Right hindlimb (tissue), 1 donor: ENCODE measurements around the gene TOB1.

ENCODE experiments used
- DNase-seq: peaks from one replicate; pipeline ENCODE4 v3.0.0-alpha.2; 2018

The TOB1 gene, protein sequence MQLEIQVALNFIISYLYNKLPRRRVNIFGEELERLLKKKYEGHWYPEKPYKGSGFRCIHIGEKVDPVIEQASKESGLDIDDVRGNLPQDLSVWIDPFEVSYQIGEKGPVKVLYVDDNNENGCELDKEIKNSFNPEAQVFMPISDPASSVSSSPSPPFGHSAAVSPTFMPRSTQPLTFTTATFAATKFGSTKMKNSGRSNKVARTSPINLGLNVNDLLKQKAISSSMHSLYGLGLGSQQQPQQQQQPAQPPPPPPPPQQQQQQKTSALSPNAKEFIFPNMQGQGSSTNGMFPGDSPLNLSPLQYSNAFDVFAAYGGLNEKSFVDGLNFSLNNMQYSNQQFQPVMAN

DNA sequence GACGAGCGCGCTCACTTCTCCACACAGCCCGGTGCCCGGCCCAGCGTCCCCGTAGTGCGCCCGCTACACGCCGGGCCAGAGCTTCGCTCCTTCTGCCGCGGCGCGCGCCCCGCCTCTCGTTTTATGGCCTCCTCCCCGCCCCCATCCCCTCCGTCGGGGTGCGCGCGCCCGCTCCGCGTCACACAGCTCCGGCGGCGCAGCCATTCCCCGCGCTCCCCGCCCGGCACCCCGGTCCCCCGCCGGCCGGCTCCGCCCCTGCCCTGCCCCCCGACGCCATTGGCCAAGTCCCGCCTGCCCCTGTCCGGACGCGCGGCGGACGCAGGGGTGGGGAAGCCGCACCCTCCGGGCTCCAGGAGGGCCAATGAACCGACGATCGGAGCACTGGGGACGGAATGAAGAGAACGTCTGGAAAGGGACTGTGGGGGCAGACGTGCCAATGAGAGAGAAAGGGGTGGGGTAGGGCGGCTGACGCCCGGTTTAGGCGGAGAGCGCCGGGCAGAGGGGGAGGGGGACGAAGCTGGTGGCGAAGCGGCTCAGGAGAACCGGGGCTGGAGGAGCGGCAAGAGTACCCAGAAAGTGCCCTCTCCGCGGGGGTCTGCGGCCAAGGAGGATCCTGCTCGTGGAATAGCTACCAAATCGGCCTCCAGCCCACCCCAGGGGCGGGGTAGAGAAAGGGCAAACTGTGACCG, at the start of gene TOB1:
TOB1 (minus strand) TSS at position 94 of the 689 bp plus-strand sequence. CDS start 2,337 bp downstream, outside the sequence.
- DNase-seq: peak; percentile 99

- DNase-seq: no peak
Measured at GRCh38 chr17:50914505-50915063, 48.4 kb upstream of the TOB1 start.

GRCh38 chr17:50913120-50913519, 47.0 kb upstream of the TOB1 start:
- no peak for DNase-seq

GRCh38 chr17:50911890-50912289, 45.7 kb upstream of the TOB1 start:
- no peak for DNase-seq

DNA sequence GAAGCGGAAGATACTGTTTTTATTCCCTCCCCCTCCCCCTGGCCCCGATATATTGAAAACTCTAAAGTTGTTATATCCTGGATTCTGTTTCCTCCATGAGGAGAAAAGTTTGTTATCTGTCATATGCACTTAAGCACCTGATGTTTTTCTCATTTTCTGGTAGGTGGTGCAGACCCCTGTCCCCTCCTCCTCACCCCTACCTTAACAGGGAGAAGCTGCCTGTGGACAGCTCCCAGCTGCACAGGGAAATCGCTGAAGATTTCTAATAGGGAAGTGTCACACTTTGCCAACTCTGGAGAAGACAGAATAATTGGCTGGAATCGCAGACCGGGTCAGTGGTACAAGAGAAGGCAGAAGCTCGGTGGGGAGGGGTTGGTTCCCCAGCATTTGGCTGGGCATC, 45.3 kb upstream of the TOB1 start:
- DNase-seq: no peak

- DNase-seq: no peak
Measured at GRCh38 chr17:50909765-50910605, 43.8 kb upstream of the TOB1 start.

DNA sequence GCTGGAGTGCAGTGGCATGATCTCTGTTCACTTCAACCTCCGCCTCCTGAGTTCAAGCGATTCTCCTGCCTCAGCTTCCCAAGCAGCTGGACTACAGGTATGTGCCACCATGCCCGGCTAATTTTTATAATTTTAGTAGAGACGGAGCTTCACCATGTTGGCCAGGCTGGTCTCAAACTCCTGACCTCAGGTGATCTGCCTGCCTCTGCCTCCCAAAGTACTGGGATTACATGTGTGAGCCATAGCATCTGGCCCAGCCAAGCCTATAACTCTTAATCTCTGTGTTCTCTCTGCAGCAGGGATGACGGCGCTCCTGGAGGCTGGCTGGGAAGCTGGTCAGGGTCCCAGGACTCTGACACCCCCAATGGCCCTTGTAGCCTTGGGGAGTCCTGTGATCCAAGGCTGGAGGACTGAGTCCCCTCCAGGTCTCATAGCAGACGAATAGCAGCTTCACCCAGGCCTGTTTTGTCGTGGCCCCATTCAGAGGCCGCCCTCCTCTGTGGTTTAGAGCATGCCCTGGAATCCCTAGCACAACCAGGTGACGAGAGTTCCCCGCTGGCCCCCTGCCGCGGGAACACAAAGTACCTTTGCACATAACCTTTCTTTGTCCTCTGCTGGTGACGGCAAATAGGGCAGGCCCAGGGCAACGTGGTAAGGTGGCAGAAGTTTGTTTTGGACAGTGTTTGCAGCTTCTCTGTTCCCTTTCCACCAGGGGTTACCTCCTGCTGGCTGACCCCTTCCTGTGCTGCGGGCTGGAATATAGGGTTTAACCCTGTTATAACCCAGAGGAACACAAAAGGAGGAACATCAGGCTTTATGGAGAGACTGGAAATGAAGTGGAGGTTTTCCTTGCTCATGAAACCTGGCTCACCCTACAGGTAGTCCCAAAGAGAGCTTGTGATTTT, 43.0 kb upstream of the TOB1 start:
- no peak for DNase-seq

- DNase-seq: no peak
Measured at GRCh38 chr17:50908140-50908859, 42.1 kb upstream of the TOB1 start.

GRCh38 chr17:50906443-50906842, 40.3 kb upstream of the TOB1 start:
- DNase-seq: no peak

GRCh38 chr17:50905460-50905803, 39.3 kb upstream of the TOB1 start:
- no peak for DNase-seq

- peak; percentile 74 for DNase-seq
Measured at GRCh38 chr17:50904518-50905459, 38.6 kb upstream of the TOB1 start.

DNA sequence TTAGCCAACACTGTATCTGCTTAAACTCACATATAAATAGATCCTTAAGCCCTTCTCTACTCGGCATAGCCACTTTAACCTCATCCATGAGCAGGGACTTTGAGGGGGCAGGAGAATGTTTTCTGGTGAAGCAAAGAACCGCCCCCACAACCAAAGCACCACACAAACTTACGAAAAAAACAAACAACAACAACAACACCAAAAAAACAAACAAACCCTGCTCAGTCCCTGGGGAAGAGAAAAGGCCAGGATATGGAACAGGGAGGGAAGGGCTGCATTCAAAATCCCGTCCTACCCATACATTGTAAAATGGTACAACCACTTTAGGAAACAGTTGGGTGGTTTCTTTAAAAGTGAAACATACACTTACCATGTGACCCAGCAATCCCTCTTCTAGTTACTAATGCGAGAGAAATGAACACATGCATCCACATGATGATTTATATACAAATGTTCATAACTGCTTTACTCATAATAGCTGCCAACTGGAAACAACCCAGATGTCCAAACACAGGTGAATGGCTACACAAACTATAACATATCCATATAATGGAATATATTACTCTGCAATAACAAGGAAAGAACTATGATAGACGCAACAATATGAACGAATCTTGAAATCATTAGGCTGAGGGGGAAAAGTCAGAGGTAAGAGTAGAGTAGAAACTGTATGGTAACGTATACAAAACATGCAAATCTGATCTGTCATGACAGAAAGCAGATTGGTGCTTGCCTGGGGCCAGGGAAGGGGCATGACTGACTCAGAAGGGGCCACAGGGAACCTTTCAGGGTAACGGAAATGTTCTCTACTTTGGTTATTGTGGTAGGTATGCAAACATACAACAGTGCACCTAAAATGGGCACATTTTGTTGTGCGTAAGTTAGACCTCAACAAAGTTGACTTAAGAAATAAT, 37.7 kb upstream of the TOB1 start:
- DNase-seq: no peak

DNA sequence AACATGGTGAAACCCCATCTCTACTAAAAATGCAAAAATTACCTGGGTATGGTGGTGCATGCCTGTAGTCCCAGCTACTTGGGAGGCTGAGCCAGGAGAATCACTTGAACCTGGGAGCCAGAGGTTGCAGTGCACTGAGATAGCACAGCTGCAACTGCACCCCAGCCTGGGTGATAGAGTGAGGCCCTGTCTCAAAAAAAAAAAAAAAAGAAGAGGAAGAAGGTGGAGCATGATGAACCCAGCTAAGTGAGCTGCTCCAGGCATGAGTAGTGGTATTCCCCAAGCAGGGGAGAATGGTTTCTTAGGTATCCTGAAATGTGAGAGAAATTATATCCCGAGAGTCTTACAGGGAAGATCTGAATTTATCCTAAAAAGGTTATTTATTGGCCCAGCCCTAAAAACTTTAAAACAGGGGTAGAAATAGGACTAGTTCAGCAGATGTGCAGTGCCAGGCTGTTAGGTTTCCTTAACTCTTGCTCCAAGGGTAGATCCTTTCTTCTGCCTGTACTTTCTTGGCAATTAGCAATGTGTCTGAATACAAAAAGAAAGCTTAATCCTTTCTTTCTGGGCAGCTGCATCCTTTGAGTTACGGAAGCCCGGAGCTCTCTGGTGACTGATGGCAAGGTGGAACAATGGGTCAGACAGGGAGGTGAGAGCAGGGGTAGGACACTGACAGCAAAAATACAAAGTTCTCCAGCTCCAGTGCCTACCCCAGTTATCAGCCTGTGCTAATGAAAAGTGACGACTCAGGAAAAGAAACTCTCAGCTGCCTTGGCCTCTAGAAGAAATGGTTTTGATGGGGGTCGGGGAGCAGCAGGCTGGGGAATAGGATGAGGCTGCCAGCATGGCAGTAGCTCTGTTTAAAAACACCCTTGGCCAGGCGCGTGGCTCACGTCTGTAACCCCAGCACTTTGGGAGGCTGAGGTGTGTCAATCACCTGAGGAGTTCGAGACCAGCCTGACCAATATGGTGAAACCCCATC, 36.5 kb upstream of the TOB1 start:
- no peak for DNase-seq

DNA sequence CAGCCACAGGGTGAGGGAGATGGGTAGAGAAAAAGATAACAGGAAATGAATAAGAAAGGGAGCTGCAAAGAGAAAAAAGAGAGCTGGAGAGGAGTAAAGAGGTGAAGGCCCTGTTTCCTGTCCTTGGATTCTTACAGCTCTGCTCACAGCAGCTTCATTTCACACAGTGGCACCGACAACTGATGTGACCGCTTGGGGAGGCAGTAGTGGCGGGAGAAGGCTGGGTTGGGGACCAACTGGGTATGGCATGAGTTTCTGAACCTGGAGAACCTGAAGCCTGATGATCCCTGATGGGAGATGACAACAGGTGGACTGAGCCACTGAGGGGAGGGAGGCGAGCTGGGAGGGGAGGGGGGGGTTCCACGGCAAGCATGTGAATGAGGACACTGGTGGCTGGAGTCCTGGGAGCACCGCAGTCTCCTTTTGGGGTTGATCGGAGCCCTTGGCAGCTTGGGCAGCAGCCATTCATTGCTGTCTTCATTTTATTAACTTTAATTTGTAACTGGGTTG, 34.3 kb upstream of the TOB1 start:
- DNase-seq: no peak

DNA sequence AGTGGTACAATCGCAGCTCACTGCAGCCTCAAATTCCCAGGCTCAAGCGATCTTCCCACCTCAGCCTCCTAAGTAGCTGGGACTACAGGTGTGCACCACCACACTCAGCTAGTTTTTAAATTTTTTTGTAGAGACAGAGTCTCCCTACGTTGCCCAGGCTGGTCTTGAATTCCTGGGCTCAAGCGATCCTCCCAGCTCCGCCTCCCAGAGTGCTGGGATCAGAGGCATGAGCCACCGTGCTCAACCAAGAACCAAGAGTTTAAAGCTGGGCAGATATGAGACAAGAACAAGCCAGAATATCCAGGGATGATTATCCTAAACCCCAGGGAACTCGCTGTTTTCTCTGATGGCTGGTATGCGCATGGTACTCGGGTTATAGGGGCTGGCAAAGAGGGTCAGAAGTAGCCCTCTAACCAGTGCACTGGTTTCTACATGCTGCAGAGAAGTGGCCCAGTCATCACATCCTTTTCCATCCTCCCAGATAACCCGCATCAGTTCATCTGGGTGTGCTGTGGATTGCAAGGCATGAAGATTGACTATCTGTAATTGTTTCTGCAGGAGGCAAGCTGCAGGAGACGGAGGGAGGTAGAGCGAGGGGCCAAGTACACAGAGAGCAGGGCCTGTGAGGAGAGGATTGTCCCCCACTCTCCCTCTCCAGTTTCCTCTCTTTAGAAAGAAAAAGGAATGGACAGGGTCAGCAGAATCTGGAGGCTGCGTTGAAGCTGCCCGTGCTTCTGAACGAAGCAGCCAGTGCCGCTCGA, 33.6 kb upstream of the TOB1 start:
- DNase-seq: no peak

GRCh38 chr17:50899005-50899460, 32.9 kb upstream of the TOB1 start:
- no peak for DNase-seq
